Measurements from ENCODE around the gene RCOR1. TPM values are rescaled to one million over a fixed set of nuclear protein-coding genes. Genes with fewer than 3 reads are reported as not detected.

RCOR1 gene
- total RNA-seq, result 10 to 100 TPM; 19.0 to 34.4 (median 23.7) TPM
- polyA plus RNA-seq, result 1 to 10 TPM in 1 of 2 donors, under 1 TPM in 1; 0.63 to 1.2 TPM
- total RNA-seq, result 62.6 reads per million, percentile 76 among the genes with 10 or more reads in this experiment

GRCh38 chr14:102591944-102592762 is at the start of gene RCOR1:
Gene RCOR1, plus strand, starts transcription at chr14:102592649. Its CDS starts 238 bp downstream, at chr14:102592887.
- H3K27me3 Mint-ChIP-seq, result peaks cover 0 to 16% (median 0%) of the 10 kb centered on the region in 5 donors

GRCh38 chr14:102544046-102544746 is 48.3 kb upstream of the RCOR1 start:
- H3K4me1 ChIP-seq (ENCODE audit: control insufficient read depth in 2 of 2, insufficient read depth in 2 of 2, low read length in 2 of 2), result no peaks in the 10 kb centered on the region
- H3K9me3 Mint-ChIP-seq, result peaks cover 0 to 6% (median 0%) of the 10 kb centered on the region in 11 donors
- peaks cover 23 to 55% (median 34%) of the 10 kb centered on the region in 5 donors for H3K27me3 Mint-ChIP-seq
- H3K36me3 ChIP-seq (ENCODE audit: control insufficient read depth in 2 of 3, insufficient read depth in 3 of 3, low read length in 3 of 3), result no peaks in the 10 kb centered on the region
- peaks cover 0 to 6% (median 0%) of the 10 kb centered on the region in 5 donors for H3K36me3 Mint-ChIP-seq
- peaks cover 0 to 13% of the 10 kb centered on the region in 2 donors for H3K27me3 ChIP-seq (ENCODE audit: control insufficient read depth in 2 of 2, insufficient read depth in 2 of 2, low read length in 2 of 2)
- H3K4me3 ChIP-seq (ENCODE audit: low read length), result no peak overlapping the region
- H3K4me3 Mint-ChIP-seq, result peak overlapping the region in 2 of 10 donors; percentile 1 to 58
- H3K27ac ChIP-seq (ENCODE audit: low read depth, low read length), result no peak overlapping the region
- ChIA-PET CTCF (no interaction called here), POLR2A (interaction anchor here (0.6 kb wide), 1 partner anchor 10 kb away, joined by 5 read pairs; no protein-coding TSS in a partner anchor)
- DNase-seq, result no peak
- intact Hi-C loops (cut with micrococcal nuclease), result no loop called here
- no peaks in the 10 kb centered on the region for H3K9me3 ChIP-seq (ENCODE audit: control insufficient read depth in 2 of 3, low read length in 3 of 3)
- no peak overlapping the region for H3K27ac Mint-ChIP-seq
- peaks cover 0 to 8% (median 0%) of the 10 kb centered on the region in 7 donors for H3K4me1 Mint-ChIP-seq
- no peak for ATAC-seq

More at GRCh38 chr14:102591944-102592762, at the start of gene RCOR1:
- H3K27ac Mint-ChIP-seq, result peak within 1 kb of the TSS; percentile 90 to 98 (median 96)
- H3K4me1 ChIP-seq (ENCODE audit: control insufficient read depth in 2 of 2, insufficient read depth in 2 of 2, low read length in 2 of 2), result peaks cover 10 to 12% of the 10 kb centered on the region in 2 donors
- intact Hi-C loops (cut with micrococcal nuclease), result loop anchor here (1.0 to 10.0 kb wide), 15 partner anchors 23 to 832 kb away; partner anchors contain the start of genes MARK3 (in 2 of the 2), CINP (in 1 of the 2), EIF5 (in 1 of the 2) and EXOC3L4 (in 1 of the 2)
- DNase-seq (peak; percentile 95 to 98 (median 98)), ATAC-seq (peak; percentile 93)
- peak within 1 kb of the TSS; percentile 80 for H3K4me3 ChIP-seq (ENCODE audit: low read length)
- POLR2A ChIA-PET, result interaction anchor here (0.8 to 1.2 kb wide), 4 partner anchors 15 to 742 kb away, joined by 3 to 4 read pairs (median 3); partner anchors contain the start of gene EIF5
- no peaks in the 10 kb centered on the region for H3K9me3 ChIP-seq (ENCODE audit: control insufficient read depth in 2 of 3, low read length in 3 of 3)
- CTCF ChIA-PET, result no interaction called here
- peak within 1 kb of the TSS; percentile 86 to 96 (median 93) for H3K4me3 Mint-ChIP-seq
- peaks cover 15 to 34% (median 24%) of the 10 kb centered on the region in 7 donors for H3K4me1 Mint-ChIP-seq
- H3K27ac ChIP-seq (ENCODE audit: low read depth, low read length), result peak within 1 kb of the TSS; percentile 99
- H3K27me3 ChIP-seq (ENCODE audit: control insufficient read depth in 2 of 2, insufficient read depth in 2 of 2, low read length in 2 of 2), result no peaks in the 10 kb centered on the region
- H3K36me3 ChIP-seq (ENCODE audit: control insufficient read depth in 2 of 3, insufficient read depth in 3 of 3, low read length in 3 of 3), result no peaks in the 10 kb centered on the region
- H3K9me3 Mint-ChIP-seq, result no peaks in the 10 kb centered on the region
- no peaks in the 10 kb centered on the region for H3K36me3 Mint-ChIP-seq

GRCh38 chr14:102544747-102545460 is 47.5 kb upstream of the RCOR1 start:
- intact Hi-C loops (cut with micrococcal nuclease), result no loop called here
- CTCF ChIA-PET, result no interaction called here

GRCh38 chr14:102545461-102546265 is 46.8 kb upstream of the RCOR1 start:
- no peak for ATAC-seq
- Histone ChIP-seq H3K9me3 (ENCODE audit: control insufficient read depth in 2 of 3, low read length in 3 of 3) (no peaks in the 10 kb centered on the region), H3K4me3 (ENCODE audit: low read length) (no peak overlapping the region), H3K36me3 (ENCODE audit: control insufficient read depth in 2 of 3, insufficient read depth in 3 of 3, low read length in 3 of 3) (no peaks in the 10 kb centered on the region), H3K27ac (ENCODE audit: low read depth, low read length) (no peak overlapping the region), H3K4me1 (ENCODE audit: control insufficient read depth in 2 of 2, insufficient read depth in 2 of 2, low read length in 2 of 2) (no peaks in the 10 kb centered on the region), H3K27me3 (ENCODE audit: control insufficient read depth in 2 of 2, insufficient read depth in 2 of 2, low read length in 2 of 2) (peaks cover 0 to 13% of the 10 kb centered on the region in 2 donors)
- Mint-ChIP-seq H3K4me3 (peak overlapping the region in 9 of 10 donors; percentile 49 to 75 (median 61)), H3K27ac (peak overlapping the region in 1 of 9 donors; percentile 43), H3K27me3 (peaks cover 23 to 59% (median 34%) of the 10 kb centered on the region in 5 donors), H3K36me3 (peaks cover 0 to 6% (median 0%) of the 10 kb centered on the region in 5 donors), H3K9me3 (peaks cover 0 to 6% (median 0%) of the 10 kb centered on the region in 11 donors), H3K4me1 (peaks cover 0 to 8% (median 0%) of the 10 kb centered on the region in 7 donors)
- ChIA-PET POLR2A (no interaction called here), CTCF (no interaction called here)
- intact Hi-C loops (cut with micrococcal nuclease), result no loop called here
- no peak for DNase-seq

More at GRCh38 chr14:102544747-102545460, 47.5 kb upstream of the RCOR1 start:
- Histone ChIP-seq H3K36me3 (ENCODE audit: control insufficient read depth in 2 of 3, insufficient read depth in 3 of 3, low read length in 3 of 3) (no peaks in the 10 kb centered on the region), H3K27me3 (ENCODE audit: control insufficient read depth in 2 of 2, insufficient read depth in 2 of 2, low read length in 2 of 2) (peaks cover 0 to 13% of the 10 kb centered on the region in 2 donors), H3K4me3 (ENCODE audit: low read length) (no peak overlapping the region), H3K9me3 (ENCODE audit: control insufficient read depth in 2 of 3, low read length in 3 of 3) (no peaks in the 10 kb centered on the region), H3K27ac (ENCODE audit: low read depth, low read length) (no peak overlapping the region), H3K4me1 (ENCODE audit: control insufficient read depth in 2 of 2, insufficient read depth in 2 of 2, low read length in 2 of 2) (no peaks in the 10 kb centered on the region)
- ATAC-seq (peak; percentile 63), DNase-seq (peak in 4 of 9 donors; percentile 10 to 43 (median 15))
- peak overlapping the region in 9 of 10 donors; percentile 49 to 75 (median 61) for H3K4me3 Mint-ChIP-seq
- H3K27me3 Mint-ChIP-seq, result peaks cover 23 to 55% (median 34%) of the 10 kb centered on the region in 5 donors
- H3K36me3 Mint-ChIP-seq, result peaks cover 0 to 6% (median 0%) of the 10 kb centered on the region in 5 donors
- peaks cover 0 to 8% (median 0%) of the 10 kb centered on the region in 7 donors for H3K4me1 Mint-ChIP-seq
- peaks cover 0 to 6% (median 0%) of the 10 kb centered on the region in 11 donors for H3K9me3 Mint-ChIP-seq
- H3K27ac Mint-ChIP-seq, result peak overlapping the region in 1 of 9 donors; percentile 43
- POLR2A ChIA-PET, result interaction anchor here (0.6 kb wide), 1 partner anchor 10 kb away, joined by 5 read pairs; no protein-coding TSS in a partner anchor

- H3K27me3 Mint-ChIP-seq, result peaks cover 19 to 50% (median 34%) of the 10 kb centered on the region in 5 donors
- no peak overlapping the region for H3K4me3 Mint-ChIP-seq
- H3K4me1 Mint-ChIP-seq, result peaks cover 0 to 8% (median 0%) of the 10 kb centered on the region in 7 donors
- no peak overlapping the region for H3K27ac ChIP-seq (ENCODE audit: low read depth, low read length)
- H3K4me1 ChIP-seq (ENCODE audit: control insufficient read depth in 2 of 2, insufficient read depth in 2 of 2, low read length in 2 of 2), result no peaks in the 10 kb centered on the region
- POLR2A ChIA-PET, result no interaction called here
- H3K9me3 Mint-ChIP-seq, result peaks cover 0 to 6% (median 0%) of the 10 kb centered on the region in 11 donors
- ATAC-seq (no peak), DNase-seq (no peak)
- intact Hi-C loops (cut with micrococcal nuclease), result no loop called here
- H3K27ac Mint-ChIP-seq, result no peak overlapping the region
- no peaks in the 10 kb centered on the region for H3K9me3 ChIP-seq (ENCODE audit: control insufficient read depth in 2 of 3, low read length in 3 of 3)
- no peaks in the 10 kb centered on the region for H3K36me3 ChIP-seq (ENCODE audit: control insufficient read depth in 2 of 3, insufficient read depth in 3 of 3, low read length in 3 of 3)
- peaks cover 0 to 6% (median 0%) of the 10 kb centered on the region in 5 donors for H3K36me3 Mint-ChIP-seq
- CTCF ChIA-PET, result no interaction called here
- H3K4me3 ChIP-seq (ENCODE audit: low read length), result no peak overlapping the region
- peaks cover 0 to 13% of the 10 kb centered on the region in 2 donors for H3K27me3 ChIP-seq (ENCODE audit: control insufficient read depth in 2 of 2, insufficient read depth in 2 of 2, low read length in 2 of 2)
These were observed 43.7 kb upstream of the RCOR1 start for GRCh38 chr14:102548616-102549240.

Measured in naive thymus-derived CD4-positive, alpha-beta T cell (primary cell).